ENCODE data around the gene STPG1. TPM values are rescaled to one million over a fixed set of nuclear protein-coding genes. Genes with fewer than 3 reads are reported as not detected.

STPG1 gene
- total and polyA plus RNA-seq, 9 of the 15 experiments (the other 6 are each of a cell fraction or from before 2014, with no cell fraction given) = 5.0 to 11.9 (median 8.3) TPM

DNA sequence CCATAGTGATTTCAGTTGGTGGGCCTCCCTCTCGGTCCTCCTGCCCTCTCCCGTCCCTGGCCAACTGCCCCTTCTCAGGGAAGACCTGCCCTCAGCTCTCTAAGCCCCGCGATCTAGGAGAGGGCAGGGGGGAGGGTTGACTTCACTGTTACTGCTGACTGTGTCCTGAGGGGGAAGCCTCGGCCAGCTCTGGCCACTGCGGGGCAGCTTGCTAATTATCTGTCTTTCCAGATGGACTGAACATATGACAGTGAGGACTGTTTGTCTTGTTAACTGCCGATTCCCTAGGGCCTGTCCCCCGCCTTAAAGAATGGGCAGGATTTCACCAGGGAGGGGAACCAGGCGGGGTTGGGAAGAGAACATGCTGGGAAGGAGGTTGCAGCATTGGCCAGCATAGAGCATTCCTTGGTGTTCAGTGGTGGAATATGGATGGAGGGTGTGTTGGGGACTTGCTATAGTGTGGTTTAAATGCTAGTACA, 24.9 kb upstream of the STPG1 start (continued):
- TF ChIP-seq, protein P1, sequence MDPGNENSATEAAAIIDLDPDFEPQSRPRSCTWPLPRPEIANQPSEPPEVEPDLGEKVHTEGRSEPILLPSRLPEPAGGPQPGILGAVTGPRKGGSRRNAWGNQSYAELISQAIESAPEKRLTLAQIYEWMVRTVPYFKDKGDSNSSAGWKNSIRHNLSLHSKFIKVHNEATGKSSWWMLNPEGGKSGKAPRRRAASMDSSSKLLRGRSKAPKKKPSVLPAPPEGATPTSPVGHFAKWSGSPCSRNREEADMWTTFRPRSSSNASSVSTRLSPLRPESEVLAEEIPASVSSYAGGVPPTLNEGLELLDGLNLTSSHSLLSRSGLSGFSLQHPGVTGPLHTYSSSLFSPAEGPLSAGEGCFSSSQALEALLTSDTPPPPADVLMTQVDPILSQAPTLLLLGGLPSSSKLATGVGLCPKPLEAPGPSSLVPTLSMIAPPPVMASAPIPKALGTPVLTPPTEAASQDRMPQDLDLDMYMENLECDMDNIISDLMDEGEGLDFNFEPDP (CRISPR knock-in tag; IDR thresholded peaks at IDR 0.05) = no peak
- TF ChIP-seq HLTF (IDR thresholded peaks at IDR 0.05) (no peak), SLC30A9 (CRISPR knock-in tag; IDR thresholded peaks at IDR 0.05) (no peak), TEAD2 (tag; IDR thresholded peaks at IDR 0.05) (0 out of 2 replicates have a peak, but pooled peaks have one; percentile 30), CREM (IDR thresholded peaks at IDR 0.05; ENCODE audit: low read depth) (no peak), GATAD2A (IDR thresholded peaks at IDR 0.05) (no peak), ZNF143 (CRISPR knock-in tag; IDR thresholded peaks at IDR 0.05) (no peak), ZNF174 (CRISPR knock-in tag; IDR thresholded peaks at IDR 0.05) (no peak), ZNF444 (CRISPR knock-in tag; IDR thresholded peaks at IDR 0.05) (0 out of 2 replicates have a peak, but pooled peaks have one; percentile 40), CAMTA2 (CRISPR knock-in tag; conservative IDR thresholded peaks at IDR 0.05) (no peak), CXXC5 (CRISPR knock-in tag; IDR thresholded peaks at IDR 0.05) (peak; percentile 45; the same call in 1 of the 2 replicates), ZNF274 (IDR thresholded peaks at IDR 0.05; ENCODE audit: borderline replicate concordance, low read depth, low read length) (no peak), JUNB (CRISPR knock-in tag; conservative IDR thresholded peaks at IDR 0.05) (no peak), BMI1 (IDR thresholded peaks at IDR 0.05; ENCODE audit: low read length) (no peak), WHSC1 (IDR thresholded peaks at IDR 0.05; ENCODE audit: low read length) (no peak), ADNP (tag; IDR thresholded peaks at IDR 0.05) (no peak), MAZ (CRISPR knock-in tag; conservative IDR thresholded peaks at IDR 0.05 in 1 of 2, IDR thresholded peaks at IDR 0.05 in 1 of 2) (0 out of 4 replicates have a peak, but pooled peaks of 1 of the 2 experiments have one; percentile 51)
- TF ChIP-seq, protein P2, sequence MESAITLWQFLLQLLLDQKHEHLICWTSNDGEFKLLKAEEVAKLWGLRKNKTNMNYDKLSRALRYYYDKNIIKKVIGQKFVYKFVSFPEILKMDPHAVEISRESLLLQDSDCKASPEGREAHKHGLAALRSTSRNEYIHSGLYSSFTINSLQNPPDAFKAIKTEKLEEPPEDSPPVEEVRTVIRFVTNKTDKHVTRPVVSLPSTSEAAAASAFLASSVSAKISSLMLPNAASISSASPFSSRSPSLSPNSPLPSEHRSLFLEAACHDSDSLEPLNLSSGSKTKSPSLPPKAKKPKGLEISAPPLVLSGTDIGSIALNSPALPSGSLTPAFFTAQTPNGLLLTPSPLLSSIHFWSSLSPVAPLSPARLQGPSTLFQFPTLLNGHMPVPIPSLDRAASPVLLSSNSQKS (CRISPR knock-in tag; IDR thresholded peaks at IDR 0.05) = no peak
- TF ChIP-seq, protein P3, sequence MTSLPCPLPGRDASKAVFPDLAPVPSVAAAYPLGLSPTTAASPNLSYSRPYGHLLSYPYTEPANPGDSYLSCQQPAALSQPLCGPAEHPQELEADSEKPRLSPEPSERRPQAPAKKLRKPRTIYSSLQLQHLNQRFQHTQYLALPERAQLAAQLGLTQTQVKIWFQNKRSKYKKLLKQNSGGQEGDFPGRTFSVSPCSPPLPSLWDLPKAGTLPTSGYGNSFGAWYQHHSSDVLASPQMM (CRISPR knock-in tag; IDR thresholded peaks at IDR 0.05) = no peak
- TF ChIP-seq, protein P4, sequence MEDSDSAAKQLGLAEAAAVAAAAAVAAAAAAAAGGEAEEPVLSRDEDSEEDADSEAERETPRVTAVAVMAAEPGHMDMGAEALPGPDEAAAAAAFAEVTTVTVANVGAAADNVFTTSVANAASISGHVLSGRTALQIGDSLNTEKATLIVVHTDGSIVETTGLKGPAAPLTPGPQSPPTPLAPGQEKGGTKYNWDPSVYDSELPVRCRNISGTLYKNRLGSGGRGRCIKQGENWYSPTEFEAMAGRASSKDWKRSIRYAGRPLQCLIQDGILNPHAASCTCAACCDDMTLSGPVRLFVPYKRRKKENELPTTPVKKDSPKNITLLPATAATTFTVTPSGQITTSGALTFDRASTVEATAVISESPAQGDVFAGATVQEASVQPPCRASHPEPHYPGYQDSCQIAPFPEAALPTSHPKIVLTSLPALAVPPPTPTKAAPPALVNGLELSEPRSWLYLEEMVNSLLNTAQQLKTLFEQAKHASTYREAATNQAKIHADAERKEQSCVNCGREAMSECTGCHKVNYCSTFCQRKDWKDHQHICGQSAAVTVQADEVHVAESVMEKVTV (CRISPR knock-in tag; IDR thresholded peaks at IDR 0.05) = no peak
- TF ChIP-seq, protein P5, sequence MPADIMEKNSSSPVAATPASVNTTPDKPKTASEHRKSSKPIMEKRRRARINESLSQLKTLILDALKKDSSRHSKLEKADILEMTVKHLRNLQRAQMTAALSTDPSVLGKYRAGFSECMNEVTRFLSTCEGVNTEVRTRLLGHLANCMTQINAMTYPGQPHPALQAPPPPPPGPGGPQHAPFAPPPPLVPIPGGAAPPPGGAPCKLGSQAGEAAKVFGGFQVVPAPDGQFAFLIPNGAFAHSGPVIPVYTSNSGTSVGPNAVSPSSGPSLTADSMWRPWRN (IDR thresholded peaks at IDR 0.05; ENCODE audit: low read depth) = no peak
- TF ChIP-seq, protein P6, sequence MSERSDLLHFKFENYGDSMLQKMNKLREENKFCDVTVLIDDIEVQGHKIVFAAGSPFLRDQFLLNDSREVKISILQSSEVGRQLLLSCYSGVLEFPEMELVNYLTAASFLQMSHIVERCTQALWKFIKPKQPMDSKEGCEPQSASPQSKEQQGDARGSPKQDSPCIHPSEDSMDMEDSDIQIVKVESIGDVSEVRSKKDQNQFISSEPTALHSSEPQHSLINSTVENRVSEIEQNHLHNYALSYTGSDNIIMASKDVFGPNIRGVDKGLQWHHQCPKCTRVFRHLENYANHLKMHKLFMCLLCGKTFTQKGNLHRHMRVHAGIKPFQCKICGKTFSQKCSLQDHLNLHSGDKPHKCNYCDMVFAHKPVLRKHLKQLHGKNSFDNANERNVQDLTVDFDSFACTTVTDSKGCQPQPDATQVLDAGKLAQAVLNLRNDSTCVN (CRISPR knock-in tag; IDR thresholded peaks at IDR 0.05) = no peak
